ENCODE data around the gene PSMF1. TPM values are rescaled to one million over a fixed set of nuclear protein-coding genes. Genes with fewer than 3 reads are reported as not detected.

Gene PSMF1
- total and polyA plus RNA-seq, 9 of the 15 experiments (the other 6 are each of a cell fraction or from before 2014, with no cell fraction given): 8.5 to 192 (median 33.2) TPM

GRCh38 chr20:1185790-1186334, 67.5 kb downstream of the PSMF1 start (continued):
- no peak for TF ChIP-seq ATF2 (CRISPR knock-in tag; IDR thresholded peaks at IDR 0.05)
- TF ChIP-seq BMI1 (IDR thresholded peaks at IDR 0.05; ENCODE audit: low read length): no peak
- no peak for TF ChIP-seq CHCHD3 (CRISPR knock-in tag; IDR thresholded peaks at IDR 0.05)
- TF ChIP-seq ZKSCAN1 (IDR thresholded peaks at IDR 0.05; ENCODE audit: low read depth, low read length): no peak
- no peak for TF ChIP-seq MCM5 (IDR thresholded peaks at IDR 0.05; ENCODE audit: low read depth)
- no peak for TF ChIP-seq ZNF589 (CRISPR knock-in tag; IDR thresholded peaks at IDR 0.05; ENCODE audit: low read depth)
- no peak for TF ChIP-seq IFI16 (CRISPR knock-in tag; IDR thresholded peaks at IDR 0.05)
- no peak for TF ChIP-seq ARID4B (CRISPR knock-in tag; IDR thresholded peaks at IDR 0.05)
- no peak for TF ChIP-seq MNT (conservative IDR thresholded peaks at IDR 0.05)
- peak in 1 of 2 experiments; percentile 92; a peak in 2 of 4 replicates for TF ChIP-seq KDM1A (IDR thresholded peaks at IDR 0.05)
- no peak for TF ChIP-seq ZBTB8A (IDR thresholded peaks at IDR 0.05; ENCODE audit: partially characterized antibody)
- no peak for TF ChIP-seq ZNF668 (CRISPR knock-in tag; IDR thresholded peaks at IDR 0.05)
